Activated CD4-positive, alpha-beta T cell treated with anti-CD3 and anti-CD28 coated beads, Interleukin-2, amount 50 U/mL, for 48 hours (primary cell): Measurements from ENCODE around the gene ZC3H4.

Source experiments
- DNase-seq, 2 experiments: peaks; one replicate each; pipeline ENCODE4 v3.0.0-alpha.2; 2020

The ZC3H4 gene

DNA sequence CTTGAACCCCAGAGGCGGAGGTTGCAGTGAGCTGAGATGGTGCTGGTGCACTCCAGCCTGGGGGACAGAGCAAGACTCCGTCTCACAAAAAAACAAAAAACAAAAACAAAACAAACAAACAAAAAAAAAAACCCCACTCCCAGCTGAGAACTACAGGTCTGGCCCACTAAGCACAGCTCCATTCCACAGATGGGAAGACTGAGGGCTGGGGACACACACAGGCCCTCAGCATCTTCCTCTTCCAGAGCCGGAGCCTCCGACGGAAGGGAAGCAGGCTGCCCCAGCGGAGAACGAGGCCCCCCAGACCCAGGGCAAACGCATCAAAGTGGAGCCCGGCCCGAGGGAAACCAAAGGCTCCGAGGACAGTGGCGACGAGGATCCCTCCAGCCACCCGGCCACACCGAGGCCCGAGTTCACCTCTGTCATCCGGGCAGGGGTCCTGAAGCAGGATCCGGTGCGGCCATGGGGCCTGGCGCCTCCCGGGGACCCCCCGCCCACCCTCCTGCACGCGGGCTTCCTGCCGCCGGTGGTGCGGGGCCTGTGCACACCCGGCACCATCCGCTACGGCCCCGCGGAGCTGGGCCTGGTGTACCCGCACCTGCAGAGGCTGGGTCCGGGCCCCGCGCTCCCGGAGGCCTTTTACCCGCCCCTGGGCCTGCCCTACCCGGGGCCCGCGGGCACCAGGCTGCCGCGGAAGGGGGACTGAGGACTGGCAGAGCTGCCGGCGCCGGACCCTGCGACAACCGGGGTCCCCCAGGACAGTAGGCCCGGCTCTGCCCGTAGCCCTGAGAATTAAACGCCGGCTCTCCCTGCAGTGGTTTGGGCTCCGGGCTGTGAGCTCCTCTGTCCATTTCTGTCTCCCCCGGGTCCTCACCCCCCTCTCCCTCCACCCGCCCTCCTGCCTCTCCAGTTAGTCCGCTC is 68.4 kb downstream of the ZC3H4 start:
- DNase-seq: no peak

GRCh38 chr19:47040869-47041268 is 72.7 kb downstream of the ZC3H4 start:
- DNase-seq: no peak

GRCh38 chr19:47039239-47039874 is 74.2 kb downstream of the ZC3H4 start:
- no peak for DNase-seq

DNA sequence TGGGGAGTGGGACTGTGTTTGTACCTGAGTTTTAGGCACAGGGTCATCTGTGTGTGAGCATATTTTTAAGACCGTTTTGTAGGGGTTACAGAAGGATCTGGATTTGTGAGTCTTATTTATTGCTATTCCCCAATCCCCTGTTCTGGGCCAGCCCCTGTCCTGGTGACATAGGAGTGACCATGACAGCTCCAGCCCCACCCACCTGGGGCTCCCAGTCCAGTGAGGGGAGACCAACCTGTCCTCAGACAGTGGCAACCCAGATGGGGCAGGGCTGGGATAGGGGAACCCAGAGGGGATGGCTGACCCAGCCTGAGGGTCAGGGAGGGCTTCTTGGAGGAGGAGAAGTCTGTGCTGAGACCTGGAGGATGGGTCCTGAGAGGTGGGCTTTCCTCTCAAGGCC is 75.8 kb downstream of the ZC3H4 start:
- DNase-seq: no peak

- peak in 1 of 2 experiments; percentile 18 for DNase-seq
These were observed 77.4 kb downstream of the ZC3H4 start for GRCh38 chr19:47036097-47036651.

DNA sequence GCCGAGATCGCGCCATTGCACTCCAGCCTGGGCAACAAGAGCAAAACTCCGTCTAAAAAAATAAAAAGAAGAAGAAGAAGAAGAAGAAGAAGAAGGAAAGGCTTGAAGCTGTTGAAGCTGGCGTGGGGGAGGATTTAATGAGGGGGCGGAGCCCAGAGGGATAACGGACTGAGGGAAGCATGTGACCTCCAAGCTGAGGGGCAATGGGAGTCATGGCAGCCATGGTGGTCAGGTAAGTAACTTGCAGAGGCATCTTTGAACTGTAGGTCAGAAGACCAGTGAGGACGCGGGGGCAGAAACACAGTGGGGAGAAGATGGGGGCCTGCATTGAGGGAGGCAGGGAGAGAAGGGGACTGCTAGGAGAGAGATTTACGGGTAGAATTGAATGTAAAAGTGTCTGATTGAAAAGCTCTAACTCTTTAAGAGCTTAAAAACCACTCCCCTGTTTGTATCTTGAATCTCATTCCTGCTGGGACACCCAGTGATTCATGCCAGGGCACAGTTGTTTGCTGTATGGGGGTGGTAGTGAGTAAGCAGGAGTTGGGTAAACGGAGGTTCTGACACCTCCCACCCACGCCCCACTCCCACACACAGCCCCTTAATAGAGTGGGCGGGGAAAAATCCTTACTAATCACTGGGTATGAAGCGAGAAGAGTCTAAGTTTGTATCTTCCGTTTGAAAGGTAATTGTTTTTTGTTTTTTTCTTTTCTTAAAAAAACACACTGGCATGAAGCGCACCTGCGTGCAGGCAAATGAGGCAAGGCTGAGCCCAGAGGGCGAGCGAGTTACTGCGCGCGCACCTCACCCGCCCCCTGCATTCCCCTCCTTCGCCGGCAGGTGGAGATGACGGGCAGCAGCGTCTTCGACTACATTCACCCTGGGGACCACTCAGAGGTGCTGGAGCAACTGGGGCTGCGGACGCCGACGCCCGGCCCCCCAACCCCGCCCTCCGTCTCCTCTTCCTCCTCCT is 78.2 kb downstream of the ZC3H4 start:
- DNase-seq: peak; percentile 98 to 99

DNA sequence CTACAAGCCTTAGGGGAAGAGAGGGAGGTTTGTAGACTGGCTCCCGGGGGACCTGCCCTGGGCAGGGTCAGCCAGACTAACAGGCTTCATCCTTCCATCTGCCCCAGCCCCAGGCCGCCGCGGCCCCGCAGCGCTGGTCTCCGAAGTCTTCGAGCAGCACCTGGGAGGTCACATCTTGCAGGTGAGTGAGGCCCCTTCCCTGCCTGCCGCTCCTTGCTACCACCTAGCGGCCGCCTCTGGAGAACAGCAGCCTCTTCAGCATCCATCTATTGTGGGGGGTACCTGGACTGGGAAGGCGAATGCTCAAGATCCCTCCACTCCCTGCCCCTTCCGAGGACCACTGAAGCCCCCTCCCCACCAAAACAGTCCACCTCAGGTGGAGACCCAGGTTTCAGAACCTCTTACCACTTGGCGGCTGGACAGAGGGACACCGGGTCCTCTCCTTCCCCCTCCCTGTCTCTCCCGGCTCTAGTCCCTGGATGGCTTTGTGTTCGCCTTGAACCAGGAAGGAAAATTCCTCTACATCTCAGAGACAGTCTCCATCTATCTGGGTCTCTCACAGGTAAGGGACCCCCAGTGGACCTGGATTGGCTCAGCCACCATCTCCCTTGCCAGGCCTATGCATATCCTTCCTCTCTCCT is 81.3 kb downstream of the ZC3H4 start:
- DNase-seq: peak; percentile 66

DNA sequence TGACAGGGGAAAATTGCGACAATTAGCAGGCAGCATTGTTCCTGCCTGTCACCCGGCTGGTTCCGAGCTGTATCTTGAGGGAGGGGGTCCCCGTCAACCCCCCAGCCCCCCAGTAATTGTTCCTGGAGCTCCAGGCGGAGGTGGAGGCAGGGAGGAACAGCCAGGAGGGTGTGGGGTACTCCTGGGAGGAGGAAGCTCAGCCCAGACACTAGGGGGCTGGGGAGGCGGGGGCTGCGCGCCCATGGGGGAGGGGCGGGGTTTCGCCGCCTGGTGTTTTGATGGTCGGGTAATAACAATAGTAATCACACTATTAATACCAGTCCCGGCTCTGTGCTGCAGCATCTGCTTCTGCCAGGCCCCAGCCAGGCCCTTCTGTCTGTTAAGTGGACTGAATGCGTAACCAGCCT is 85.4 kb downstream of the ZC3H4 start:
- no peak for DNase-seq

GRCh38 chr19:47027586-47028088 is 85.9 kb downstream of the ZC3H4 start:
- no peak for DNase-seq

DNA sequence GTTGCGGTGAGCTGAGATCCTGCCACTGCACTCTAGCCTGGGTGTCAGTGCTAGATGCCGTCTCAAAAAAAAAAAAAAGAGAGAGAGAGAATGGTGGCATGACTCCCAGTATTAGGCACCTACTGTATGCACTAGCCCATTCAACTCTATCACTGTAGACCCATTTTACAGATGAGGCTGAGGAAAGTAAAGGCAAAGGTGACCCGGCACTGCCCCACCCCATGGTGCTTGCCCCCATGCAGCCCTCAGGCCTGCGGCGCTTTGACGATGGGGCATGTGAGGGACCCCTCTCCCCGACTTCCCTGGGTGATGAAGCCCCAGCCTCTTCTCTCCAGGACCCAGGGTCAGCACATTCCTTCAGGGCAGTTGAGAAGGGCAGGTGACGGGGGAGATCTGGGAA is 86.7 kb downstream of the ZC3H4 start:
- DNase-seq: no peak

GRCh38 chr19:47026156-47026555 is 87.4 kb downstream of the ZC3H4 start:
- DNase-seq: no peak

- no peak for DNase-seq
These were observed 89.1 kb downstream of the ZC3H4 start for GRCh38 chr19:47024502-47024901.

DNA sequence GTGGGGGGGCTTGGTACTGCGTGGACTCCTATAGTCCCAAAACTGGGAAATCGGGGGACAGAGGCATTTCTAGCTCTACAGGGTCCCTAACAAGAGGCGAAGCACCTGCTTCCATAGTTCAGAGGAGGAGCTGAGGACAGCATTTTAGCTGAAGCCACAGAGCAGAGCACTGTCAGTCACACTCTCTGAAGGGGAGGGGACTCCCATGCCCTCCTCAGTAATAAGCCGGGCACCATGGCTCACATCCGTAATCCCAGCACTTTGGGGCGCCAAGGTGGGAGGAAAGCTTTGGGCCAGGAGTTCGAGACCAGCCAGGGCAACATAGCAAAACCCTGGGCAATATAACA is 90.2 kb downstream of the ZC3H4 start:
- no peak for DNase-seq

DNA sequence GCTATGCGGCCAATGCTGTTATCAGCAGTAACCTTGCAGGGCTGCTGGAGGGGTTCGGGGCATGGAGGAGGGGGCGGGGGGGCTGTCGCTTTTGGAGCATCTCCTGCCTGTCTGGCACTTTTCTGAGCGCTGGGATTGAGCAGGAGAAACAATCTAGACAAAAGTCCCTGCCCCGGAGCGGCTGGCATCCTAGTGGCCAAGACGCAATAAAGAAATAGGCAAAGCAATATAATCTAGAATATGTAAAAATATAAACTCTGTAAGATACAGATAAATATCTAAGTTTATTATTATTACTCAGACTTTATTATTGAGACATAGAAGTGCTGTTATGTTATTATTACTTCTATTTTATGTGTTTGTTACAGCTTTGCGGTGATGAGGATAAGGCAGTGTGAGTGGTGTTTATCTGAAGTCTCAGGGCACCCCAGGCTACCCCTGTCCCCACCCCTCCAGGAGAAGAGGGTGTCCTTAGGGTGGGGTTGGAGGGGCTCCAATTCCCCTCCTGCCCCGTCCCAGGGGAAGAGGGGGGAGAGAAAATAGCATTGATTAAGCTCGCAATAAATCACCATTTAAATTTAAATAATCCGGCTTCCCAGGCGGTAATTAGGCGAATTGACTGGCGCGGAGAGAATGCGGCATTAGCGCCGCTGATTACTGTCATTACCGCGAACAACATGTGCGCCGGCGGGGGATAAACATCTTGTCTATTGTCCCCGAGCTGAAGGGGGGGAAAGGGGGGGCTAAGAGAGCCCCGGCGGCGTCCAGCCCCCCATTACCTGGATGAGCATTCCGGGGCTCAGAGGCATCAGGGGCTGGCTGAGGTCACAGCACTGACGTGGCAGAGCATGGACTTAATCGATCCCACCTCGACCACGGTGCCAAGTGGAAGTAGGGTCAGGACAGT is 90.8 kb downstream of the ZC3H4 start:
- no peak for DNase-seq

DNA sequence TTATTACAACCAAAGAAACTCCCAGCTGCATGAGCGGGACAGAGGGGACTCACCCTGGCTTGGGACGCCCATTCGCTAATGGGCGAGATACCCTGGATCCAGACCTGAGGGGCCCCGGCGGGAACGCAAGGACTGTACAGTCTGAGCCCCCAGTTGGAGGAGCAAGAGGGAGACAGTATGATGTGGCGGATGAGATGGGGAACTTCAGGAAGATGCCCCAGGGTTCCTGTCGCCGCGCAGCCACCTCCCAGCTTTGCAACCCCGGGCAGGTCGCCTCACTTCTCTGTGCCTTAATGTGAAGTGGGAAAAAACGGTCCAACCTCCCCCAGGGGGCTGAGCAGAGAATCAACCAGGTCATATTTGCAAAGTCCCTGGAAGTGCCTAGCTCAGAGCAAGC is 91.4 kb downstream of the ZC3H4 start:
- DNase-seq: no peak

DNA sequence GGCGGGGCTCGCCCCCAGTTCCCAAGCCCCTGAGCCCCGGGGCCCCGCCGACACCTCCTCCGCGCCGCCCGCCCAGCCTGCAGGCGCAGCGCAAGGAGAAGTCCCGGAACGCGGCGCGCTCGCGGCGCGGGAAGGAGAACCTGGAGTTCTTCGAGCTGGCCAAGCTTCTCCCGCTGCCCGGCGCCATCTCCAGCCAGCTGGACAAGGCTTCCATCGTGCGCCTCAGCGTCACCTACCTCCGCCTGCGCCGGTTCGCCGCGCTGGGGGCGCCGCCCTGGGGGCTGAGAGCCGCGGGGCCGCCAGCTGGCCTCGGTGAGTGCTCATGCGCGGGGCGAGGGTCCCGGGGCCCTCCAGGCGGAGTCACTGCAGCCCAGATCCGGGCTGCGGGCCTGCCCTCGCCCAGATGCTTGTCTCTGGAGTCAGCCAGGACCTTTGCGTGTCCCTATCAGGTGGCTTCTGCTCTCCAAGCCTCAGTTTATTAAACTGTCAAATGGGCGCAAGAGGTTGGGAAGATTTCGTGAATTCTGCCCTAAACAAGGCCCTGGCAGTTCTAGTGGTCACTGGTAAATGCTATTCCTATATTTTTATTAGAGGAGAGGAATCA is 91.9 kb downstream of the ZC3H4 start:
- DNase-seq: no peak

DNA sequence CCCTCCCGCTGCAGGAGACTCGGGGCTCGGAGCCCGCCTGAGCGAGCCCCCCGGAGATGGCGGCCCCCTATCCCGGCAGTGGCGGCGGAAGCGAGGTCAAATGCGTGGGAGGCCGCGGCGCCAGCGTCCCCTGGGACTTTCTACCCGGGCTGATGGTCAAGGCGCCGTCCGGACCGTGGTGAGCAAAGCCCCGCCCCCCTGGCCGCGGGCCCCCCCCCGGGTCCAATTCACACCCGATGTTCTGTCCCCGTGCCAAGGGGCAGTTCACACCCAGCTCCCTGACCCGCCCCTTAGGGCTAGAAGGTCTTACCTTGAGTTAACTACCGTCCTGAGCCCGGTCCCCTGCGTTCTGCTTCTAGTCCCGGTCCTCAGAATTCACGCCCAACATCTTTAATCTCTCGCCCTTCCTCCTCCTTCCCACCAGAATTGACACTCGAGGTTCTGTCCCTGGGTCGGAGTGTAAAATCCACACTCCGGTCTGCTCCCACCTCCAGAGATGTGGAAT is 92.5 kb downstream of the ZC3H4 start:
- no peak for DNase-seq

- DNase-seq: no peak
These were observed 93.3 kb downstream of the ZC3H4 start for GRCh38 chr19:47020132-47020805.

GRCh38 chr19:47019431-47020041 is 94.0 kb downstream of the ZC3H4 start, which contains the start of gene NPAS1:
Gene NPAS1, plus strand, starts transcription at chr19:47019837. Its CDS starts 1,211 bp downstream, at chr19:47021048.
- DNase-seq: no peak
